T-helper 1 cell treated with Interleukin-12 subunit alpha and Interleukin-12 subunit beta and Interleukin-4 antibody, amounts not matched to agents 30 μg/mL and 1 μg/mL, for 36 hours (primary cell): Measurements from ENCODE around the gene MRPL9.
A peak's percentile ranks its signal among the peaks of the same experiment; 100 is the strongest.

Source experiments
- H3K27ac Mint-ChIP-seq: one replicate; pipeline ENCODE4 v1.8.0; 2021; ENCODE audit warnings: mild to moderate bottlenecking, mixed read lengths
- H3K27me3 Mint-ChIP-seq: one replicate; pipeline ENCODE4 v1.8.0; 2021; ENCODE audit warnings: low read depth, mixed read lengths
- H3K36me3 Mint-ChIP-seq: one replicate; pipeline ENCODE4 v1.8.0; 2021; ENCODE audit warnings: low read depth, mixed read lengths
- H3K4me1 Mint-ChIP-seq: one replicate; pipeline ENCODE4 v1.8.0; 2021; ENCODE audit warnings: low read depth, mixed read lengths
- H3K4me3 Mint-ChIP-seq: one replicate; pipeline ENCODE4 v1.8.0; 2021; ENCODE audit warnings: mild to moderate bottlenecking, moderate library complexity, mixed read lengths
- H3K9me3 Mint-ChIP-seq: one replicate; pipeline ENCODE4 v1.8.0; 2021; ENCODE audit warnings: mixed read lengths

Gene MRPL9

GRCh38 chr1:151762941-151763921 lies at the start of gene MRPL9:
TSS of gene MRPL9 (minus strand) at chr1:151763496. CDS start at chr1:151763479, 17 bp downstream.
- Mint-ChIP-seq H3K4me1 (peaks cover 22% of the 10 kb centered on the region), H3K27ac (peak within 1 kb of the TSS; percentile 87), H3K4me3 (peak within 1 kb of the TSS; percentile 85), H3K36me3 (peaks cover 28% of the 10 kb centered on the region), H3K9me3 (no peaks in the 10 kb centered on the region), H3K27me3 (no peaks in the 10 kb centered on the region)

- Mint-ChIP-seq H3K4me1 (peaks cover 12% of the 10 kb centered on the region), H3K27me3 (peaks cover 15% of the 10 kb centered on the region), H3K36me3 (no peaks in the 10 kb centered on the region), H3K9me3 (no peaks in the 10 kb centered on the region), H3K27ac (no peak overlapping the region), H3K4me3 (no peak overlapping the region)
Observed at GRCh38 chr1:151811181-151811580, 47.9 kb upstream of the MRPL9 start.

DNA sequence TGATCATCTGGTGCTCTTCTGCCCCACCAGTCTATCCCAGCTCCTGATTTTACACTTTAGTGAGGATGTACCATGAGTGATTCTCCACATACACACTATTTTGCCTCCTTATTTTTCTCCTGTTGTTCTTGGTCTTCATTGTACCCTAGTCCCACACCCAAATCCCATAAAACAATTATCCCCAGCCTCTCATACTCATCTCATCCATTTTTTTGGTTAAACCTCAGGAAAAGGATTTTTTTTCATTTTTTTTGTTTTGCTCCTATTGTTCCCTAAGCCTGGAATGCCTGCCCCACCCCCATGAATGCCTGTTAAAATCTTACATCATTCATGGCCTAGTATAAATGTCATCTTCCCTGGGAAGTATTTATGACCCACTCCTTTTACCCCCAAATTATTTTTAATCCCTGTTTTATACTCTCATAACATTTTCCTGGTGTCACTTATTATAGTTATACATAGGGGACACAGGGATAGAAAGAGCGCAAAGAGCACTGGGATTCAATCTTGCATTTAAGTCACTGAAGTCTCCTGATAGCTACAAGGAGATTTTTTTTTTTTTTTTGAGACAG lies 46.8 kb upstream of the MRPL9 start:
- peaks cover 6% of the 10 kb centered on the region for H3K4me1 Mint-ChIP-seq
- no peaks in the 10 kb centered on the region for H3K9me3 Mint-ChIP-seq
- H3K27ac Mint-ChIP-seq, result no peak overlapping the region
- peaks cover 16% of the 10 kb centered on the region for H3K27me3 Mint-ChIP-seq
- no peak overlapping the region for H3K4me3 Mint-ChIP-seq
- no peaks in the 10 kb centered on the region for H3K36me3 Mint-ChIP-seq

DNA sequence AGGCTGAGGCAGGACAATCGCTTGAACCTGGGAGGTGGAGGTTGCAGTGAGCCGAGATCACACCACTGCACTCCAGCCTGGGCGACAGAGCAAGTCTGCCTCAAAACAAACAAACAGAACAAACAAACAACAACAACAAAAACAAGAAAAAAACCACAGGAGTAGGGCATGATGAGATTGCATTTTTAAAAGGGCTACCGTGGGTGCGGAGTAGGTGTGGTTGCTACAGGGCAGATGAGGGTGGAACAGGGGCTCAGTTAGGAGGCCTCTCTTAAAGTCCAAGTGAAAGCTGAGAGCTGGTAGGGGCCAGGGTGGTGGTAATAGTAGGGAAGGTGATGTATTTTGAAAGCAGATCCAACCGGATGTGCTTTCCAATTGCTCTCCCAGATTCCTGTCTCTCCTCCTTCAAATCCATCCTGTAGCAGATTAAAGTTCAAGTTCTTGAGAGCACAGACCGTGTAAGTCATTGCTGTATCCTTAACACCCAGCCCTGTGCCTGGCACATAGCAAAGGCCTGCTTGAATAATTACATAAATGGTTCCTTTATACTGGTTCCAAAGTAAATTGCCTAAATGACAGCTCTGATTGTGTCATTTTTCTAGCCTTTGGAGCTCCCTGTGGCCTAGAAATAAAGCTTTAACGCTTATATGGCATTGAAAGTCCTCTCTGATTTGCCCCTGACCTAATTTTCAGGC lies 46.1 kb upstream of the MRPL9 start:
- H3K9me3 Mint-ChIP-seq, result no peaks in the 10 kb centered on the region
- no peaks in the 10 kb centered on the region for H3K36me3 Mint-ChIP-seq
- H3K4me1 Mint-ChIP-seq, result peaks cover 6% of the 10 kb centered on the region
- peaks cover 19% of the 10 kb centered on the region for H3K27me3 Mint-ChIP-seq
- no peak overlapping the region for H3K4me3 Mint-ChIP-seq
- H3K27ac Mint-ChIP-seq, result no peak overlapping the region

GRCh38 chr1:151807766-151808165 lies 44.5 kb upstream of the MRPL9 start:
- Mint-ChIP-seq H3K4me3 (no peak overlapping the region), H3K27me3 (peaks cover 19% of the 10 kb centered on the region), H3K36me3 (no peaks in the 10 kb centered on the region), H3K9me3 (no peaks in the 10 kb centered on the region), H3K27ac (no peak overlapping the region), H3K4me1 (peaks cover 4% of the 10 kb centered on the region)

- Mint-ChIP-seq H3K27me3 (peaks cover 19% of the 10 kb centered on the region), H3K9me3 (no peaks in the 10 kb centered on the region), H3K4me1 (peaks cover 2% of the 10 kb centered on the region), H3K27ac (no peak overlapping the region), H3K36me3 (no peaks in the 10 kb centered on the region), H3K4me3 (no peak overlapping the region)
Observed at GRCh38 chr1:151807131-151807530, 43.8 kb upstream of the MRPL9 start.

GRCh38 chr1:151806170-151806569 lies 42.9 kb upstream of the MRPL9 start:
- H3K4me1 Mint-ChIP-seq, result peaks cover 2% of the 10 kb centered on the region
- H3K27me3 Mint-ChIP-seq, result peaks cover 19% of the 10 kb centered on the region
- no peaks in the 10 kb centered on the region for H3K36me3 Mint-ChIP-seq
- no peaks in the 10 kb centered on the region for H3K9me3 Mint-ChIP-seq
- H3K27ac Mint-ChIP-seq, result no peak overlapping the region
- no peak overlapping the region for H3K4me3 Mint-ChIP-seq

DNA sequence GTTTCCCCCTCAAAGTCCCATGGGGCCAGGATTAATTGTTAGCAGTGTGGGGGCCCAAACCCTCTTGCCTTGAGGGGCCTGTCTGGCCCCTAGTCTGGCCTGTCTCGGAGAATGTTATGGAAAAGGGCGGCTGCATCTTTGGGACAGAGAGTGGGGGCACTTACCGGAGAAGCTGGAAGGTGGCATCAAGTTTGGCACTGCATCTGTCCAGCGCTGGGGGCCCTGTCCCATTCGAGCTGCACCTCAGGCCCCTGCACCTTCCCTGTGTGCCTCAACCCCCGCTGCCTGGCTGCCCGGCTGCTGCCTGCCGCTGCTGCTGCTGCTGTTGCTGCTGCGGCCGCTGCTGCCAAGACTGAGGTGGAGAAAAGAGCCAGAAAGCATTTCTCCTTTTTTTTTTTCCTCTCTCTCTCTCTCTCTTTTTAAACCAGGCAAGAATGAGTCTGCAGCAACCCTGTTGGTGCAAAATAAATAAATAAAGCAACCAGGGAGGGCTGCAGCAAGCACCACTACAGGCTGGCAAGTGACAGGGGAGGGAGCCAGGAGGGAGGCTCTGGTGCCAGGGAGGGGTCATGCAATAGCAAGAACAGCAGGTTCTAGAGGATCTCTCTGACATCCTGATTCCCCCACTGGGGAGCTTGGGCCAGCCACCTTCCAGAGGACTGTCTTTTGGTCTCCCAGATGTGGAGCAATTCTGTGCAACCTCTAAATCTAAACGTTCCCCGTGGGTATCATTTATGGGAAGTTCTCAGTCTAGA lies 41.9 kb upstream of the MRPL9 start, which contains the start of gene LINGO4:
Gene LINGO4 (minus strand): TSS at position 354 of the 755 bp plus-strand sequence. CDS start 2,715 bp downstream, outside the sequence.
- Mint-ChIP-seq H3K27me3 (peaks cover 19% of the 10 kb centered on the region), H3K9me3 (no peaks in the 10 kb centered on the region), H3K4me3 (no peak within 1 kb of the TSS), H3K27ac (no peak within 1 kb of the TSS), H3K4me1 (peaks cover 5% of the 10 kb centered on the region), H3K36me3 (no peaks in the 10 kb centered on the region)

DNA sequence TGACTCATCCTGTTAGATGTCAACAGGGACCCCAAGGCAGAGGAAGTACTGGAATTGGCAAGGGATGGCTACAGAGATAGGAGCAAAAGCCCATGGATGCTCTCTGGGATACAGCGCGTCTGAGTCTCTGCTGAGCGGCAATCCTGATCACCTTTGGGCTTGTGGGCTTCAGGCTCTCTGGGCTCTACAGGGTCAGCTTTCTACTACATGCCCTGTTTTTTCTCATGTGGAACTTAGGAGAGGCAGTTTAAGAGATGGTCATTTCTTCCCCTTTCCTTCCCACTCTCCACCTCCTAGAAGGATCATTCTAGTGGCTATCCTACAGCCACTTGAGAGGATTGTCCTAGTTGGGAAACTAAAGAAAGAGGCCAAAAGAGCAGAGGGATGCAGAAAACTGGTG lies 40.6 kb upstream of the MRPL9 start:
- H3K4me1 Mint-ChIP-seq, result peaks cover 5% of the 10 kb centered on the region
- no peak overlapping the region for H3K27ac Mint-ChIP-seq
- no peak overlapping the region for H3K4me3 Mint-ChIP-seq
- peaks cover 23% of the 10 kb centered on the region for H3K27me3 Mint-ChIP-seq
- no peaks in the 10 kb centered on the region for H3K36me3 Mint-ChIP-seq
- H3K9me3 Mint-ChIP-seq, result no peaks in the 10 kb centered on the region

DNA sequence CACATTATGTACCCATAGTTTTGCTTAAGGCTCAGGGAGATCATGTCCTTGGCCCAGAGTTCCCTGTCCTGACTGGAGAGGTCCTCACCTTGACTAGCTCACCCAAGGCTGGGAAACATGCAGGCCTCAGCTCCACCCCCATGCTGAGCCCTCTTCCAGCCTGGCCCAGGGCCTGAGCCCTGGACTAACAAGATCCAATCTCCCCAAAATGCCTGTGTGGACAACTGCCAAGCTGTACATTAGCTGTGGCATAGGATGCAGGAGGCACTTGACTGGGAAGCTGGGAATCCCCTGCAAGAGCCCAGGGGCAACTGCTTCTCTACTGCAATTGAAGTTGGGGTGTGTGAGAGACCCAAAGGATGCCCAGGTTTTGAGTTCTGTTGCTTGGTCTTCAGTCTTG lies 39.9 kb upstream of the MRPL9 start:
- Mint-ChIP-seq H3K9me3 (no peaks in the 10 kb centered on the region), H3K36me3 (no peaks in the 10 kb centered on the region), H3K27me3 (peaks cover 21% of the 10 kb centered on the region), H3K4me1 (peaks cover 5% of the 10 kb centered on the region), H3K27ac (no peak overlapping the region), H3K4me3 (no peak overlapping the region)

DNA sequence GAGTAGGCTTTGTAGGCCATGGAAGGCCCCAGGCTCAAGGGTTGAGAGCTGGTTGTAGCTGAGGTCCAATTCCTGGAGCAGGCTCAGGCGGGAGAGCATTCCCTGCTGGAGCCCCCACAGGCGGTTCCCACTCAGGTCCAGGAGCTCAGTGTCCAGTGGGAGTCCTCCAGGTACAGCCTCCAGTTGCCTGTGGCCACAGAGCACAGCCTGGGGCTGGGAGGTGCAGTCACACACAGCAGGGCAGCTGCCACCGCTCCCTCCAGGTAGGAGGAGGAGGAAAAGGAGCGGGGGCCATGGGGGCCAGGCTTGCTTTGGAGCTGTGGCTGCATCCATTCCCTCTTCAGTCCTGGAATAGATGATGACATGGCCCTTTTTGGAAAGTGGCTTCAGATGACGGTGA lies 39.1 kb upstream of the MRPL9 start:
- Mint-ChIP-seq H3K36me3 (no peaks in the 10 kb centered on the region), H3K4me3 (no peak overlapping the region), H3K27ac (no peak overlapping the region), H3K27me3 (peaks cover 16% of the 10 kb centered on the region), H3K4me1 (peaks cover 3% of the 10 kb centered on the region), H3K9me3 (no peaks in the 10 kb centered on the region)

GRCh38 chr1:151801846-151802245 lies 38.5 kb upstream of the MRPL9 start:
- H3K36me3 Mint-ChIP-seq, result no peaks in the 10 kb centered on the region
- peaks cover 3% of the 10 kb centered on the region for H3K4me1 Mint-ChIP-seq
- no peaks in the 10 kb centered on the region for H3K9me3 Mint-ChIP-seq
- H3K27ac Mint-ChIP-seq, result no peak overlapping the region
- H3K27me3 Mint-ChIP-seq, result peaks cover 16% of the 10 kb centered on the region
- H3K4me3 Mint-ChIP-seq, result no peak overlapping the region

DNA sequence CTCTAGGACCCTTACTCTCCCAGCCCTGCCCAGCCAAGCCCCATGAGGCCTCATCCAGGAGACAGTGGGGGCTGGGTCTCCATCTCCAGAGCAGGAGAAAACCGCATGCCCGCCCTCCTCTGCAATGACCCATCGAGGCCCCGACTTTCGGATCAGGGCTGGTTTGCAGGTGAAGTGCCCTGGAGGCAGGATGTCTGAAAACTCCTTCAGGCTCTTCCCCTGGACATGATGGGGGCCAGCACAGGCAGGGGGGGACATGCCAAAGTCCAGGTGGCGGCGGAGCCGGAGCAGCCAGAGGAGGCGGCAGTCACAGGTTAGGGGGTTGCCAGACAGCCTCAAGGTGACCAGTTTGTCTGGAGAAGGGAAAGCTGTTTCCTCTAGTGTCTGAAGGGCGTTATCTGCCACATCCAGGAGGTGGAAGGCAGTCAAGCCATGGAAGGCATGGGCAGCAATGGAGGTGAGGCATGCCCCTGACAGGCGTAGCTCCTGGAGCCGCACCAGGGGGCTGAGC lies 38.1 kb upstream of the MRPL9 start:
- Mint-ChIP-seq H3K27ac (no peak overlapping the region), H3K27me3 (peaks cover 14% of the 10 kb centered on the region), H3K4me1 (peaks cover 3% of the 10 kb centered on the region), H3K36me3 (no peaks in the 10 kb centered on the region), H3K9me3 (no peaks in the 10 kb centered on the region), H3K4me3 (no peak overlapping the region)

DNA sequence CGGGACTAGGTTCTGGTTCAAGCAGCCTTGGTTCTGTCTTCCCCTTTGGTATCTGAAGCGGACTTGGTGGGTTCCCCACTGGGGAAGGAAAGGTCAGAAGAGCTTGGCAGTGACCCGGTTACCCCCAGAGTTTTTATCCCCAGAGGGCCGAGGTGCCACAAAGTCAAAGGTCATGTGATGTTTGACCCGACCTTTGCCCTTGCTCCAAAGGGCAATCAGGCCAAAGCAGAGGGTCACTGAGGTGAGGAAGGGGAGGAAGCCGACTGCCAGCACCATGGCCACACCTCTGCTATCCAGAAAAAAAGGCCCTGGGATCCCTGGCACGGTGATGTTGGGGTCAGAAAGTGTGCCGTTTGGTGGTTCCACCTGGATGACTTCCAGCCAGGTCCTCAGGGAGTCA lies 37.5 kb upstream of the MRPL9 start:
- no peaks in the 10 kb centered on the region for H3K9me3 Mint-ChIP-seq
- peaks cover 11% of the 10 kb centered on the region for H3K27me3 Mint-ChIP-seq
- no peak overlapping the region for H3K4me3 Mint-ChIP-seq
- no peak overlapping the region for H3K27ac Mint-ChIP-seq
- H3K36me3 Mint-ChIP-seq, result no peaks in the 10 kb centered on the region
- H3K4me1 Mint-ChIP-seq, result peaks cover 3% of the 10 kb centered on the region
